Measurements from ENCODE around the gene IL9.

- TF ChIP-seq CTCF (IDR thresholded peaks at IDR 0.05; ENCODE audit: poor library complexity) (no peak), EZH2 (IDR thresholded peaks at IDR 0.05; ENCODE audit: borderline replicate concordance) (no peak)
Observed at GRCh38 chr5:135890296-135890695, 5.3 kb downstream of the IL9 start.

Measured in hepatocyte (in vitro differentiated cells).